Stromal cell of bone marrow (primary cell): ENCODE data around the gene PCSK5.
"Not testable (repeated sequence)": the region's sequence is repeated elsewhere in the genome, so short reads cannot be mapped to it uniquely, and the experiment has no call there.

Experiments used
- DNase-seq: peaks from one replicate; pipeline ENCODE4 v3.0.0-alpha.2; 2012; ENCODE audit warnings: low read depth

Gene PCSK5

GRCh38 chr9:76249309-76249708 lies 358.8 kb downstream of the PCSK5 start:
- no peak for DNase-seq

GRCh38 chr9:76255781-76256455 lies 365.4 kb downstream of the PCSK5 start:
- peak; percentile 94 for DNase-seq

GRCh38 chr9:76257311-76257710 lies 366.8 kb downstream of the PCSK5 start:
- no peak for DNase-seq

GRCh38 chr9:76266649-76267283 lies 376.3 kb downstream of the PCSK5 start:
- DNase-seq: no peak

DNA sequence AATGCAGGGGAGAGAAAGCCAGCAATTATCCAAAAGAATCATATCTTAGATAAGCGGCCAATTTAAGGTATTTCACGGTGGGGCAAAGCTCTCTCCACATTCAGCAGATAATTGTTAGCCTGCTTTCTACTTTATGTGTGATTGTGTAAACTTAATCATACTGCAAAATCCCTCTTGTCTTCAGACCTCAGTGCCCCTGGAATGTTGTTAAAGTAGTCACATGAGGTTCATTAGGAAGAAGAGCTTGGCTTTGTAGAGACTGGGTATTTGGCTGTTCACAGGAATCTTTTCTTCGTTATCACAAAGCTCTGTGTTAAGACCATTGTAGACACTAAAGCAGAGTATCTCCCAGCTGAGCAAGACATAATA lies 376.8 kb downstream of the PCSK5 start:
- no peak for DNase-seq

DNA sequence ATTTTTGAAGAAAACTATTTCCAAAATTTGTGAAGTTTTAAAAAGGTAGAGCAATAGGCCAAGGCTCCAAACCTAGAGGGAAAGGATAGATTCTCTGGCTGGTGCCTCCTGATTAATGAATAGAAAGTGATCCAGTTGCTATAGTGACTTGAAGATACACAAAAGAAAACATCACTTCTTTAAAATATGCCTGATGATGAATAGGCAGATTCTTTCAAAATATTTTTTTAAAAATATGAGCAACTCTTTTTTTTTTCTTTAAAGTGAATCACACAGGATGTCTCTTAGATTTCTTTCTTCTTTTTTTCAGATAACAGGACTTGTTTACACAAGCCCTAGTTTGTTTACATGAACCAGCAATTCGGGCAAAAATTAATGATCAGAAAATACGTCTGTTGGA lies 379.3 kb downstream of the PCSK5 start:
- DNase-seq: peak; percentile 41

DNA sequence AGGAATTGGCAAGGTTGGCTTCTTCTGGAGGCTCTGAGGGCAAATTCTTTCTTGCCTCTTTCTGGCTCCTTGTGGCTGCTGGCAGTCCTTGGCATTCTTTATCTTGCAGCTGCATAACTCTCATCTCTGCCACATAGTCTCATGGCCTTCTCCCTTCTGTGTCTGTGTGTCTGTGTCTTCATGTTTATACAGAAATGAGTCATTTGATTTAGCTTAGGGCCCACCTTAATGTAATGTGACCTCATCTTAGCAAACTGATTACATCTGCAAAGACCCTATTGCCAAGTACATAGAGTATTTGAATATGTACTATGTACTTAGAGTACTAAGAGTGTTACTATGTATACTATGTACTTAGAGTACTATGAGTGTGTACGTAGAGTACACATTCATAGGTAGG lies 381.3 kb downstream of the PCSK5 start:
- no peak for DNase-seq

DNA sequence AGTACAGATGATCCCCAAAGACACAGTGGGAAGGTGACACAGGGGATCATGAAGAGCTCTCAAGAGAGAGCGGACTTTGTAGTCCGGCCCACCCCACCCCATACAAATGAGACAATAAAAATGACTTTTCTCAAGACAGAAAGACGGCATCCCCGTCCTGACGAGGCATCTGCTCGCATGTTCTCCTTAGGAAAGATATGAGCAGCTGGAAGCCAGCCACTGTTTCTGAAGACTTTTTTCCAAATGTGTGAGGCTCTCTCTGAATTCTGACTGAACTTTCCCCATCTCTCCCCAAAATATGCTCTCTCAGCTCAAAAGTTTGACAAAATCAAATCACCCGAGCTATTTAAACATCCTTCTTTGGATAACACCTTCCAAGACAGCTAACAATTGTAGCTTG lies 398.6 kb downstream of the PCSK5 start:
- no peak for DNase-seq

- DNase-seq: no peak
Observed at GRCh38 chr9:76289703-76290102, 399.2 kb downstream of the PCSK5 start.

DNA sequence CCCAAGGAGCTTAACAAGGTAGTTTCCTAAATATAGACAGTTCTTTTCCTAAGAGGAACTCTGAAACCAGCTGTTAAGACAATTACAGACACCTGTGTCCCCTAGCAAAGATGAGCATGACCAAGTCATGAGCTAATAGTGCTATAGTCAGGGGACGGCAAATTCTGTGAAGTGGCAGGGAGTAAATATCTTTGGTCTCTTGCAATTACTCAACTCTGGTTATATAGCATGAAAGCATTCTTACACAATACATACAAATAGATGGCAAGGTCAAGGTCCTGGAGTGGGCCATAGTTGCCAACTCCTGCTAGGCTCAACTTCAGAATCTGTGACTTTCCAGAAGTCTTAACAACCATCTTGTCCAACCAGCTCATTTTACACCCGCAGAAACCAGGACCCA lies 400.1 kb downstream of the PCSK5 start:
- no peak for DNase-seq

- DNase-seq: no peak
Observed at GRCh38 chr9:76292246-76292645, 401.8 kb downstream of the PCSK5 start.

GRCh38 chr9:76292658-76293057 lies 402.2 kb downstream of the PCSK5 start:
- DNase-seq: no peak

DNA sequence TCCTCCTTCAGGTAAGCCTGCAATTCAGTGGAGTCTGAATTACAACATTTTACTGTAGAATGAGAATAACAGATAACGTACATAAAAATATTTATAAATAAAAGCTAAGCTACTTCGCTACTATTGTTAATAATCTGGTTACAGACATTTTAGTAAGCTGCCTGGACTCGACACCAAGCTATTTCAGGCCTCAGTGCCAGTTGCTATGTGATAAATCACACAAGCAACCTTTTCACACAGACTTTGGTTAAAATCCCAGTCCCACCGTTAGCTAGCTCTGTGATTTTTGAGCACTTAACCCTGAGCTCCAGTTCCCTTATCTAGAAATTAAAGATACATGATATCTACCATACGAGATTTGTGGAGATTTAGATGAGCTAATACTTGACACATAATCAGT lies 403.8 kb downstream of the PCSK5 start:
- no peak for DNase-seq

- DNase-seq: no peak
Observed at GRCh38 chr9:76296561-76297310, 406.3 kb downstream of the PCSK5 start.

DNA sequence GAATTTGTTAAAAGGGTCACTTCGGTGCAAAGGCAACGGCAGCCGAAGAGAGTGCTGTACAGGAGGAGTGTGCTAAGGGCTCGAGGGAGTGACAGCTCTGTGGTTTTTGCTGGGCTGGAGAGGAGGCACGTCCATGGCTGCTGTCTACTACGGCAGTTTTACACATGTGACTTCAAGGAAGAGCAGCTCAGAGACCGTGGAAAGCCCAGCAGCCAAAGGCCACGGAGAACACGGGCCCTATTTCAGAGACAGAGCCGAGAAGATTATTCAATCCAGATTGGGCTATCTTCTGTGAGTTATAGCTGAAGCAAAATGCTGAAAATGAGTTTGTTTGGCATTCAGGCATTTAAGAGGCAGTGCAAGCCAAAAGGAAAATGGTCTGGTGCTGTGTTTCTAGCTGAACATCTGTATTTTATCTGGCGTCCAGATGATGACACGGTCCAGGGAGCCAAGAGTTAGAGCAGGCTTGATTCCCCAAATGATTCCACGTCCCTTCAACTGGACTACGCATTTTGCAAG lies 407.3 kb downstream of the PCSK5 start:
- DNase-seq: peak; percentile 19

- DNase-seq: no peak
Observed at GRCh38 chr9:76298521-76299144, 408.2 kb downstream of the PCSK5 start.

GRCh38 chr9:76302543-76302942 lies 412.1 kb downstream of the PCSK5 start:
- DNase-seq: no peak

- DNase-seq: peak; percentile 18
Observed at GRCh38 chr9:76302947-76303550, 412.6 kb downstream of the PCSK5 start.

DNA sequence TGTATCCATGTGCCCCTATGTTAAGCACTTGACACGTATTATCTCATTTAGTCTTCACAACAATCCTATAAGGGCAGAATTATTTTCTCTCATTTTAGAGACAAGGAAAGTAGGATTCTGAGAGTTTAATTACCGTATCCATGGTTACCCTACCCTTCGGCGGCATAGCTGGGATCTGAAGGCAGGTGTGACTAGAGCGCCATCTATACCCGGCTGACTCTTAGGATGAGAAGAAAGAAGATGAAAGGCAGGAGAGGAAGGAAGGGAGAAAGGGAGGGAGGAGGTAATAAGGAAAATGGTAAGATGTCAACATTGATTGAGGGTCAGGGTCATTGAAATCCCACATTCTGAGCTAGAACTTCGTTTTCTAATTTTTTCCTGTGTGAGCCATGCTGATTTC lies 416.6 kb downstream of the PCSK5 start:
- DNase-seq: not testable (repeated sequence)

DNA sequence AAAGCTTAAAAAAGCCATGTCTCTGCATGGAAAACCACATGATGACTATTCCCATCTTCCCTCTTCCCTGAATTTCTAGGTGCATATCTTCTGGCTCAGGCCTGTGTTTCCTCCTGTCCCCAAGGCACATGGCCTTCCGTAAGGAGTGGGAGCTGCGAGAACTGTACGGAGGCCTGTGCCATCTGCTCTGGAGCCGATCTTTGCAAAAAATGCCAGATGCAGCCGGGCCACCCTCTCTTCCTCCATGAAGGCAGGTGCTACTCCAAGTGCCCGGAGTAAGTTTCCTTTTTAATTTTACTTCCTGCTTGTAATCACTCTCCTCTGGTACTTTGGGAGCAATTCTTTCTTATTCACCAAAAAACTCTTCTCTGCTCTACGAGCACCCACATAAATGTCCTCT lies 420.1 kb downstream of the PCSK5 start:
- no peak for DNase-seq

- DNase-seq: no peak
Observed at GRCh38 chr9:76310991-76311390, 420.5 kb downstream of the PCSK5 start.

DNA sequence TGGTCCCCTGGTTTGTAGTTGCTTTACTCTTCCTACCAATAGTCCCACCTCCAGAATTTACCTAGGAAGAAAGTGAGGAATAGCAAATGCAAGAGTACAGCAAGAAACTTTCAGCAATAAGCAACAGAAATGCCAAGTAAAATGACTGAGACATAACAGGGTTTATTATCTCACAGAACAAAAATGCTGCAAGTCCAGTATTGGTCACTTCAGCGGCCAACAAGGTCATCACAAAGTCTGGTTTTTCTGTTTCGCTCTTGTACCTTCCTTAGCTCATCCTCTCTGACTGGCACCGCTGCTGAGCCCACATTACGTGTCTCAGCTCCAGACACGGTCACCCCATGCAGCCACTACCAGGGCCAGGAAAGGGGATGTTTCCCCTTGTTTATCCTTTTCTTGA lies 421.1 kb downstream of the PCSK5 start:
- no peak for DNase-seq
